ENCODE data around the gene SLC7A4. TPM values are rescaled to one million over a fixed set of nuclear protein-coding genes. Genes with fewer than 3 reads are reported as not detected.
"Not testable (repeated sequence)": the region's sequence is repeated elsewhere in the genome, so short reads cannot be mapped to it uniquely, and the experiment has no call there.

SLC7A4 gene
- total and polyA plus RNA-seq, 3 donors from 2014 or later: 54.8 to 64.8 (median 60.3) TPM

- intact Hi-C loops (cut with DNase I; ENCODE audit: low total_unique reads): no loop called here
- 91 to 98% methylated on average over 8 of the region's 8 CpGs for WGBS, 2 donors
- Histone ChIP-seq H3K9me3 (no peaks in the 10 kb centered on the region), H3K27me3 (no peaks in the 10 kb centered on the region), H3K4me1 (no peaks in the 10 kb centered on the region), H3K4me3 (no peak overlapping the region), H3K36me3 (ENCODE audit: low read depth, missing control alignments) (no peaks in the 10 kb centered on the region), H3K27ac (no peak overlapping the region)
- no peak for DNase-seq
- TF ChIP-seq POLR2A (IDR thresholded peaks at IDR 0.05) (no peak), CTCF (IDR thresholded peaks at IDR 0.05) (no peak)
Observed at GRCh38 chr22:21052715-21053459, 20.5 kb upstream of the SLC7A4 start.

GRCh38 chr22:21051831-21052400, 19.6 kb upstream of the SLC7A4 start:
- WGBS, 2 donors: 70 to 73% methylated on average over 8 of the region's 8 CpGs
- intact Hi-C loops (cut with DNase I; ENCODE audit: low total_unique reads): no loop called here
- no peaks in the 10 kb centered on the region for H3K9me3 ChIP-seq
- H3K27me3 ChIP-seq: no peaks in the 10 kb centered on the region
- H3K36me3 ChIP-seq (ENCODE audit: low read depth, missing control alignments): no peaks in the 10 kb centered on the region
- no peak for DNase-seq
- no peak overlapping the region for H3K27ac ChIP-seq
- TF ChIP-seq CTCF (IDR thresholded peaks at IDR 0.05): no peak
- TF ChIP-seq POLR2A (IDR thresholded peaks at IDR 0.05): no peak
- no peaks in the 10 kb centered on the region for H3K4me1 ChIP-seq
- no peak overlapping the region for H3K4me3 ChIP-seq

GRCh38 chr22:21051145-21051830, 18.9 kb upstream of the SLC7A4 start:
- TF ChIP-seq POLR2A (IDR thresholded peaks at IDR 0.05): no peak
- TF ChIP-seq CTCF (IDR thresholded peaks at IDR 0.05): no peak
- Histone ChIP-seq H3K9me3 (no peaks in the 10 kb centered on the region), H3K27me3 (no peaks in the 10 kb centered on the region), H3K4me3 (no peak overlapping the region), H3K4me1 (no peaks in the 10 kb centered on the region), H3K36me3 (ENCODE audit: low read depth, missing control alignments) (no peaks in the 10 kb centered on the region), H3K27ac (no peak overlapping the region)
- WGBS, 2 donors: 85 to 88% methylated on average over 9 of the region's 9 CpGs
- intact Hi-C loops (cut with DNase I; ENCODE audit: low total_unique reads): no loop called here
- DNase-seq: no peak

- H3K27me3 ChIP-seq; H3K27ac ChIP-seq; DNase-seq; H3K4me3 ChIP-seq; H3K9me3 ChIP-seq; intact Hi-C loops (cut with DNase I; ENCODE audit: low total_unique reads); H3K36me3 ChIP-seq (ENCODE audit: low read depth, missing control alignments): not testable (repeated sequence)
- WGBS, 2 donors: 100% methylated on average over 1 of the region's 12 CpGs; no CpG with 5 or more reads in 1 of the 2 donors
- H3K4me1 ChIP-seq: peaks cover 17% of the 10 kb centered on the region
Observed at GRCh38 chr22:21048965-21049364, 16.6 kb upstream of the SLC7A4 start.

GRCh38 chr22:21048448-21048847, 16.1 kb upstream of the SLC7A4 start:
- DNase-seq; H3K27me3 ChIP-seq; H3K27ac ChIP-seq; H3K9me3 ChIP-seq; H3K4me3 ChIP-seq; intact Hi-C loops (cut with DNase I; ENCODE audit: low total_unique reads); H3K36me3 ChIP-seq (ENCODE audit: low read depth, missing control alignments): not testable (repeated sequence)
- peaks cover 19% of the 10 kb centered on the region for H3K4me1 ChIP-seq
- whole genome bisulfite sequencing, 2 donors: 73 to 84% methylated on average over 2 to 5 of the region's 5 CpGs

Data from testis (tissue), 3 donors.